Thyroid gland (tissue), 4 donors: Measurements from ENCODE around the gene REPS2.

ENCODE experiments used
- CTCF ChIP-seq, 6 experiments: fragments of 200-600 bp in 3 of 6; fragments of 450-650 bp in 3 of 6; sonication (generic) in 3 of 6; IDR thresholded peaks; one replicate each; pipeline ENCODE4 v1.5.1; 2016 to 2019; ENCODE audit warnings: antibody characterized with exemption in 6 of 6, mild to moderate bottlenecking in 2 of 6, inconsistent platforms in 1 of 6, moderate library complexity in 1 of 6
- POLR2A ChIP-seq, 2 donors: fragments of 450-650 bp; IDR thresholded peaks; one replicate each; pipeline ENCODE4 v1.6.1; 2017; ENCODE audit warnings: antibody characterized with exemption in 2 of 2, mild to moderate bottlenecking in 2 of 2, moderate library complexity in 1 of 2

- TF ChIP-seq CTCF (IDR thresholded peaks at IDR 0.05) (no peak), POLR2A (IDR thresholded peaks at IDR 0.05) (no peak)
Observed at GRCh38 chrX:17072301-17072700, 125.8 kb downstream of the REPS2 start.
